H1 (cell line): ENCODE results near the gene PHKA1. TPM values are rescaled to one million over a fixed set of nuclear protein-coding genes. Genes with fewer than 3 reads are reported as not detected.

Source experiments
- CTCF ChIA-PET: fragments of 300-600 bp; sonication (Branson Sonifier 250); formaldehyde crosslinking; loops from one replicate; lab custom pipeline; 2021; ENCODE audit not compliant: partially characterized antibody; lab: Charles Lee
- POLR2A ChIA-PET: fragments of 300-600 bp; sonication (Branson Sonifier 250); formaldehyde crosslinking; loops from one replicate; lab custom pipeline; 2021; ENCODE audit warnings: inconsistent platforms; ENCODE audit not compliant: partially characterized antibody; lab: Charles Lee
- DNase-seq, 2 experiments: peaks; one replicate each; pipeline versions ENCODE4 v3.0.0 to v3.0.0-alpha.2; 2010 to 2022; ENCODE audit warnings: low spot score in 2 of 2, low read depth in 1 of 2, mixed read lengths in 1 of 2
- FAIRE-seq: peaks from 2 replicates; lab custom pipeline; 2011; peaks lifted over from hg19 to GRCh38; lab: Jason Lieb, UNC
- H2AFZ ChIP-seq: 2 replicates; pipeline ENCODE4 v1.8.1; 2012; ENCODE audit warnings: low read length, inconsistent platforms
- H2AK5ac ChIP-seq: 2 replicates; pipeline ENCODE4 v1.6.1; 2013; ENCODE audit warnings: low read depth, low read length
- H2BK120ac ChIP-seq: replicated peaks from 2 replicates; pipeline ENCODE3; 2013; ENCODE audit warnings: low read depth, low read length, inconsistent platforms
- H2BK12ac ChIP-seq: 2 replicates; pipeline ENCODE4 v1.6.1; 2013; ENCODE audit warnings: low read depth, low read length
- H2BK15ac ChIP-seq: 2 replicates; pipeline ENCODE4 v1.6.1; 2013; ENCODE audit warnings: low read length
- H2BK20ac ChIP-seq: 2 replicates; pipeline ENCODE4 v1.6.1; 2013; ENCODE audit warnings: low read length
- H2BK5ac ChIP-seq: 2 replicates; pipeline ENCODE4 v1.6.1; 2013; ENCODE audit warnings: low read depth, low read length
- H3K14ac ChIP-seq: 2 replicates; pipeline ENCODE4 v1.6.1; 2013; ENCODE audit warnings: inconsistent platforms; ENCODE audit not compliant: insufficient read length
- H3K18ac ChIP-seq: 2 replicates; pipeline ENCODE4 v1.6.1; 2013; ENCODE audit warnings: low read length; ENCODE audit errors: extremely low read depth
- H3K23ac ChIP-seq: 2 replicates; pipeline ENCODE4 v1.6.1; 2013; ENCODE audit warnings: inconsistent platforms; ENCODE audit not compliant: insufficient read length
- H3K23me2 ChIP-seq: 2 replicates; pipeline ENCODE4 v1.6.1; 2013; ENCODE audit warnings: low read depth, low read length
- H3K27ac ChIP-seq: 2 replicates; pipeline ENCODE4 v1.6.1; 2011; ENCODE audit warnings: low read depth, low read length, inconsistent platforms
- H3K27me3 ChIP-seq, 4 experiments: replicated peaks in 1 of 4; 1 replicate in 1 of 4; 2 replicates in 3 of 4; pipeline versions ENCODE4 v1.6.1 to v1.8.1; 2011 to 2013; ENCODE audit warnings: low read length in 3 of 4, mild to moderate bottlenecking in 3 of 4, inconsistent platforms in 2 of 4, mixed read lengths in 2 of 4, moderate library complexity in 1 of 4; ENCODE audit not compliant: control insufficient read depth in 3 of 4, insufficient read depth in 3 of 4; ENCODE audit errors: extremely low read depth in 1 of 4
- H3K36me3 ChIP-seq, 4 experiments: 2 replicates each; pipeline versions ENCODE4 v1.6.1 to v1.8.1; 2011 to 2013; ENCODE audit warnings: mild to moderate bottlenecking in 4 of 4, low read length in 3 of 4, moderate library complexity in 2 of 4, control low read depth in 1 of 4, inconsistent platforms in 1 of 4; ENCODE audit not compliant: insufficient read depth in 4 of 4, control insufficient read depth in 2 of 4
- H3K4ac ChIP-seq: replicated peaks from 2 replicates; pipeline ENCODE3; 2013; ENCODE audit warnings: low read length, low read depth, mixed read lengths, inconsistent platforms; ENCODE audit not compliant: insufficient read length
- H3K4me1 ChIP-seq, 4 experiments: replicated peaks in 1 of 4; 1 replicate in 1 of 4; 2 replicates in 3 of 4; pipeline versions ENCODE4 v1.6.1 to v1.8.1; 2011 to 2013; ENCODE audit warnings: low read length in 3 of 4, inconsistent platforms in 2 of 4, mixed read lengths in 1 of 4; ENCODE audit not compliant: insufficient read depth in 4 of 4, control insufficient read depth in 3 of 4
- H3K4me2 ChIP-seq, 2 experiments: 2 replicates each; pipeline versions ENCODE4 v1.6.1 to v1.8.1; 2011 to 2013; ENCODE audit warnings: low read depth in 2 of 2, low read length in 2 of 2, control low read depth in 1 of 2, inconsistent platforms in 1 of 2, mild to moderate bottlenecking in 1 of 2; ENCODE audit not compliant: insufficient read depth in 1 of 2
- H3K4me3 ChIP-seq, 4 experiments: fragments of 200-600, 300-600 bp in 1 of 4; sonication (generic), shearing (Covaris generic), sonication (Bioruptor Twin) in 1 of 4; 2 replicates each; pipeline versions ENCODE4 v1.5.1 to v1.8.1; 2011 to 2016; ENCODE audit warnings: low read length in 4 of 4, low read depth in 3 of 4, control low read depth in 2 of 4, inconsistent platforms in 2 of 4, mild to moderate bottlenecking in 2 of 4, mixed read lengths in 1 of 4, moderate library complexity in 1 of 4; ENCODE audit not compliant: insufficient read depth in 2 of 4; ENCODE audit errors: extremely low read depth in 1 of 4
- H3K56ac ChIP-seq: replicated peaks from 2 replicates; pipeline ENCODE3; 2013; ENCODE audit warnings: low read depth, mild to moderate bottlenecking, mixed read lengths, low read length, inconsistent platforms; ENCODE audit not compliant: insufficient read length
- H3K79me1 ChIP-seq: 2 replicates; pipeline ENCODE4 v1.6.1; 2013; ENCODE audit warnings: low read depth, low read length, control low read depth
- H3K79me2 ChIP-seq, 2 experiments: 2 replicates each; pipeline versions ENCODE4 v1.6.1 to v1.8.1; 2012 to 2013; ENCODE audit warnings: low read length in 2 of 2, mild to moderate bottlenecking in 2 of 2, inconsistent platforms in 1 of 2; ENCODE audit not compliant: insufficient read depth in 2 of 2, control insufficient read depth in 1 of 2
- H3K9ac ChIP-seq, 4 experiments: replicated peaks in 1 of 4; 1 replicate in 1 of 4; 2 replicates in 3 of 4; pipeline versions ENCODE4 v1.6.1 to v1.8.1; 2011 to 2013; ENCODE audit warnings: low read depth in 3 of 4, low read length in 3 of 4, control low read depth in 2 of 4, mild to moderate bottlenecking in 2 of 4, moderate library complexity in 2 of 4, inconsistent platforms in 1 of 4; ENCODE audit errors: extremely low read depth in 1 of 4
- H3K9me3 ChIP-seq, 2 experiments: 2 replicates each; pipeline versions ENCODE4 v1.6.1 to v1.8.1; 2012 to 2013; ENCODE audit warnings: mild to moderate bottlenecking in 2 of 2, moderate library complexity in 2 of 2, control low read depth in 1 of 2, inconsistent platforms in 1 of 2, low read depth in 1 of 2, low read length in 1 of 2, mixed read lengths in 1 of 2; ENCODE audit not compliant: insufficient read depth in 2 of 2
- H4K20me1 ChIP-seq, 2 experiments: replicated peaks in 1 of 2; 2 replicates each; pipeline versions ENCODE3 to v1.8.1; 2011 to 2013; ENCODE audit warnings: inconsistent platforms in 2 of 2, low read length in 2 of 2, mild to moderate bottlenecking in 1 of 2; ENCODE audit not compliant: insufficient read depth in 2 of 2, control insufficient read depth in 1 of 2
- H4K5ac ChIP-seq: 2 replicates; pipeline ENCODE4 v1.6.1; 2013; ENCODE audit warnings: low read length, low read depth, mixed read lengths, inconsistent platforms; ENCODE audit not compliant: insufficient read length
- H4K8ac ChIP-seq: 2 replicates; pipeline ENCODE4 v1.8.0; 2013; ENCODE audit warnings: mild to moderate bottlenecking, moderate library complexity, low read length, inconsistent platforms; ENCODE audit not compliant: insufficient read depth; ENCODE audit errors: extremely low read depth
- H4K91ac ChIP-seq: replicated peaks from 2 replicates; pipeline ENCODE3; 2013; ENCODE audit warnings: low read length, mixed read lengths, inconsistent platforms; ENCODE audit not compliant: insufficient read length
- ASH2L ChIP-seq: fragments of 200-600, 300-600 bp; sonication (generic); IDR thresholded peaks from one replicate; pipeline ENCODE4 v1.7.1; 2017; ENCODE audit warnings: low read length
- BACH1 ChIP-seq: IDR thresholded peaks from 2 replicates; pipeline ENCODE4 v1.6.1; 2012; ENCODE audit warnings: low read length, improper control_type of control experiment
- BRCA1 ChIP-seq: IDR thresholded peaks from 2 replicates; pipeline ENCODE4 v1.6.1; 2012; ENCODE audit warnings: low read depth, low read length, improper control_type of control experiment
- CHD1 ChIP-seq: IDR thresholded peaks from 2 replicates; pipeline ENCODE4 v1.6.1; 2012; ENCODE audit warnings: low read depth, low read length, improper control_type of control experiment
- EGR1 ChIP-seq: IDR thresholded peaks from 2 replicates; pipeline ENCODE4 v1.6.1; 2011; ENCODE audit warnings: low read depth, low read length, borderline replicate concordance
- EZH2 ChIP-seq: fragments of 200-600 bp; sonication (generic); IDR thresholded peaks from 2 replicates; pipeline ENCODE4 v1.7.1; 2012; ENCODE audit warnings: low read depth, mild to moderate bottlenecking, moderate library complexity, low read length, inconsistent platforms; ENCODE audit not compliant: severe bottlenecking
- KDM5A ChIP-seq: fragments of 200-600 bp; IDR thresholded peaks from 2 replicates; pipeline ENCODE4 v1.7.1; 2012; ENCODE audit warnings: mild to moderate bottlenecking, low read length, inconsistent platforms, mixed read lengths
- RAD21 ChIP-seq, 2 experiments: IDR thresholded peaks in 1 of 2; conservative IDR thresholded peaks in 1 of 2; 2 replicates each; pipeline ENCODE4 v1.6.1; 2011; ENCODE audit warnings: low read depth in 2 of 2, low read length in 2 of 2, improper control_type of control experiment in 1 of 2, inconsistent platforms in 1 of 2, mild to moderate bottlenecking in 1 of 2, moderate library complexity in 1 of 2
- RFX5 ChIP-seq: IDR thresholded peaks from 2 replicates; pipeline ENCODE4 v1.6.1; 2011; ENCODE audit warnings: low read depth, low read length, improper control_type of control experiment, borderline replicate concordance
- RXRA ChIP-seq: IDR thresholded peaks from 2 replicates; pipeline ENCODE4 v1.6.1; 2011; ENCODE audit warnings: low read depth, mild to moderate bottlenecking, low read length, moderate library complexity; ENCODE audit not compliant: insufficient read depth
- SP2 ChIP-seq: IDR thresholded peaks from 2 replicates; pipeline ENCODE4 v1.6.1; 2012; ENCODE audit warnings: mild to moderate bottlenecking, low read length, inconsistent platforms
- SP4 ChIP-seq: IDR thresholded peaks from 2 replicates; pipeline ENCODE4 v1.6.1; 2012; ENCODE audit warnings: low read length, inconsistent platforms
- USF2 ChIP-seq: IDR thresholded peaks from 2 replicates; pipeline ENCODE4 v1.6.1; 2011; ENCODE audit warnings: low read length, improper control_type of control experiment
- YY1 ChIP-seq: IDR thresholded peaks from 2 replicates; pipeline ENCODE4 v1.6.1; 2011; ENCODE audit warnings: low read depth, mild to moderate bottlenecking, low read length
- WGBS, 2 experiments: shearing (Covaris generic) in 1 of 2; methylation state at CpG; one replicate each; pipeline versions ENCODE4 v1.1.6 to v1.1.7; 2013 to 2015; ENCODE audit warnings: low lambda C conversion rate in 2 of 2, mixed read lengths in 2 of 2, inconsistent platforms in 1 of 2, low coverage in 1 of 2, missing lambda C conversion rate in 1 of 2; ENCODE audit not compliant: insufficient replicate concordance in 2 of 2, insufficient coverage in 1 of 2, insufficient read length in 1 of 2; ENCODE audit errors: extremely low coverage in 1 of 2, missing lambda C conversion rate in 1 of 2; 5-methylcytosine and 5-hydroxymethylcytosine counted together
- polyA plus RNA-seq, 7 experiments: library from polyadenylated mRNA; depleted of rRNA in 3 of 7; stranded (reverse) in 5 of 7; unstranded in 2 of 7; fragments of >200 nt in 5 of 7; fragments of 200-250 nt in 2 of 7; gene quantifications; 1 replicate in 5 of 7; 2 replicates in 1 of 7; 4 replicates in 1 of 7; pipeline versions ENCODE4 v1.2.1 to v1.2.3, GENCODE V29; 2011 to 2013; ENCODE audit warnings: missing spikeins in 2 of 7, mixed read lengths in 2 of 7
- total RNA-seq: library from RNA; stranded (reverse); fragmentation: NEBNext Ultra II Directional; extraction: Animal tissue kit (Norgen Biotek cat#: 25700); gene quantifications from 2 replicates; pipeline ENCODE4 v1.2.1, GENCODE V29; 2021

PHKA1 gene
- total and polyA plus RNA-seq, 2 of the 8 experiments (the other 6 are each of a cell fraction or from before 2014, with no cell fraction given), result 4.2 to 7.2 TPM

GRCh38 chrX:72635930-72636329 is 78.2 kb downstream of the PHKA1 start:
- no peak overlapping the region for H2AK5ac ChIP-seq
- no peaks in the 10 kb centered on the region for H3K4me1 ChIP-seq
- ChIA-PET POLR2A (no interaction called here), CTCF (no interaction called here)
- H3K23me2 ChIP-seq, result no peaks in the 10 kb centered on the region
- no peak overlapping the region for H3K23ac ChIP-seq
- no peak overlapping the region for H2BK20ac ChIP-seq
- DNase-seq, result no peak
- TF ChIP-seq RAD21 (IDR thresholded peaks at IDR 0.05 in 1 of 2, conservative IDR thresholded peaks at IDR 0.05 in 1 of 2; ENCODE audit: low read depth in 2 of 2, low read length in 2 of 2), result no peak
- TF ChIP-seq RXRA, result no peak
- no peak for TF ChIP-seq ASH2L
- no peak for TF ChIP-seq KDM5A
- no peak for TF ChIP-seq RFX5
- TF ChIP-seq EZH2, result no peak
- no peak for TF ChIP-seq SP4
- TF ChIP-seq BRCA1, result no peak
- no peak for TF ChIP-seq EGR1
- no peak for TF ChIP-seq USF2
- TF ChIP-seq CHD1, result no peak
- no peak for TF ChIP-seq YY1
- TF ChIP-seq BACH1, result no peak
- no peak for TF ChIP-seq SP2
- H2BK120ac ChIP-seq, result no peak overlapping the region
- H3K4me3 ChIP-seq, result no peak overlapping the region
- no peak overlapping the region for H2BK15ac ChIP-seq
- no peak overlapping the region for H4K8ac ChIP-seq
- no peaks in the 10 kb centered on the region for H3K9me3 ChIP-seq
- H4K5ac ChIP-seq, result no peak overlapping the region
- no peaks in the 10 kb centered on the region for H3K79me2 ChIP-seq
- no peaks in the 10 kb centered on the region for H3K36me3 ChIP-seq
- H3K79me1 ChIP-seq, result no peaks in the 10 kb centered on the region
- 86% methylated on average over 1 of the region's 1 CpG; no CpG with 5 or more reads in 1 of the 2 experiments for WGBS, 2 experiments
- H2AFZ ChIP-seq, result no peak overlapping the region
- H3K18ac ChIP-seq, result no peak overlapping the region
- H4K91ac ChIP-seq, result no peak overlapping the region
- no peak overlapping the region for H2BK5ac ChIP-seq
- no peak overlapping the region for H3K9ac ChIP-seq
- no peaks in the 10 kb centered on the region for H4K20me1 ChIP-seq
- H3K4ac ChIP-seq, result no peak overlapping the region
- H2BK12ac ChIP-seq, result no peak overlapping the region
- H3K27me3 ChIP-seq, result no peaks in the 10 kb centered on the region
- FAIRE-seq, result no peak
- no peak overlapping the region for H3K56ac ChIP-seq
- H3K4me2 ChIP-seq, result no peak overlapping the region
- no peak overlapping the region for H3K27ac ChIP-seq
- no peak overlapping the region for H3K14ac ChIP-seq
